Gastroesophageal sphincter (tissue), 4 donors: ENCODE data around the gene RPGR. TPM values are rescaled to one million over a fixed set of nuclear protein-coding genes. Genes with fewer than 3 reads are reported as not detected.

Experiments used
- ATAC-seq: fragments of 150-250 bp; one replicate; pipeline ENCODE4 v1.9.1; 2016; ENCODE audit warnings: mild to moderate bottlenecking, moderate library complexity
- H3K27ac ChIP-seq, 4 donors: fragments of 200-600 bp; sonication (generic) in 3 of 4; 1 replicate in 3 of 4; 2 replicates in 1 of 4; pipeline ENCODE4 v1.5.1; 2016 to 2019
- H3K27me3 ChIP-seq: fragments of 200-600 bp; sonication (generic); one replicate; pipeline ENCODE4 v1.5.1; 2019
- H3K36me3 ChIP-seq, 2 donors: fragments of 200-600 bp; sonication (generic); one replicate each; pipeline ENCODE4 v1.5.1; 2019; ENCODE audit warnings: control low read depth in 1 of 2
- H3K4me1 ChIP-seq, 3 donors: fragments of 200-600 bp; sonication (generic); 1 replicate in 2 of 3; 2 replicates in 1 of 3; pipeline ENCODE4 v1.5.1; 2016 to 2019; ENCODE audit warnings: control low read depth in 2 of 3
- H3K4me3 ChIP-seq, 2 donors: fragments of 200-600 bp; sonication (generic); one replicate each; pipeline ENCODE4 v1.5.1; 2019; ENCODE audit warnings: mild to moderate bottlenecking in 1 of 2, moderate library complexity in 1 of 2
- H3K9me3 ChIP-seq, 3 donors: fragments of 200-600 bp; sonication (generic); one replicate each; pipeline ENCODE4 v1.5.1; 2017 to 2019; ENCODE audit warnings: control low read depth in 2 of 3
- CTCF ChIP-seq, 4 experiments: fragments of 200-600 bp in 2 of 4; fragments of 450-650 bp in 2 of 4; sonication (generic) in 1 of 4; IDR thresholded peaks; one replicate each; pipeline ENCODE4 v1.5.1; 2017 to 2019; ENCODE audit warnings: antibody characterized with exemption in 4 of 4, mild to moderate bottlenecking in 2 of 4, moderate library complexity in 2 of 4
- EP300 ChIP-seq: sonication (generic); formaldehyde crosslinking; IDR thresholded peaks from one replicate; pipeline ENCODE4 v1.6.1; 2017; ENCODE audit warnings: antibody characterized with exemption, mild to moderate bottlenecking
- POLR2A ChIP-seq, 2 donors: fragments of 450-650 bp; IDR thresholded peaks; one replicate each; pipeline ENCODE4 v1.6.1; 2017; ENCODE audit warnings: antibody characterized with exemption in 2 of 2, mild to moderate bottlenecking in 2 of 2, moderate library complexity in 1 of 2
- POLR2AphosphoS5 ChIP-seq: sonication (generic); formaldehyde crosslinking; IDR thresholded peaks from one replicate; pipeline ENCODE4 v1.6.1; 2017; ENCODE audit warnings: antibody characterized with exemption
- WGBS, 2 donors: methylation state at CpG; one replicate each; pipeline ENCODE4 v1.1.5; 2018; ENCODE audit warnings: low coverage in 1 of 2; 5-methylcytosine and 5-hydroxymethylcytosine counted together
- total RNA-seq, 4 donors: library from RNA; depleted of rRNA; stranded (reverse); fragments of >200 nt; gene quantifications; one replicate each; pipeline ENCODE4 v1.1.0, GENCODE V29; 2016

The RPGR gene
- total RNA-seq, 4 donors from 2014 or later: 12.7 to 25.4 (median 20.0) TPM

- no peak overlapping the region for H3K4me3 ChIP-seq
- no peak for ATAC-seq
- no peaks in the 10 kb centered on the region for H3K27me3 ChIP-seq
- H3K4me1 ChIP-seq: no peaks in the 10 kb centered on the region
- no peak for TF ChIP-seq POLR2AphosphoS5
- no peak for TF ChIP-seq CTCF (IDR thresholded peaks at IDR 0.05)
- TF ChIP-seq POLR2A (IDR thresholded peaks at IDR 0.05): no peak
- TF ChIP-seq EP300: no peak
- 80% methylated on average over 1 of the region's 2 CpGs; no CpG with 5 or more reads in 1 of the 2 donors for WGBS, 2 donors
- H3K9me3 ChIP-seq: no peaks in the 10 kb centered on the region
- H3K36me3 ChIP-seq: no peaks in the 10 kb centered on the region
- no peak overlapping the region for H3K27ac ChIP-seq
Measured at GRCh38 chrX:38368774-38369173, 41.5 kb upstream of the RPGR start.

DNA sequence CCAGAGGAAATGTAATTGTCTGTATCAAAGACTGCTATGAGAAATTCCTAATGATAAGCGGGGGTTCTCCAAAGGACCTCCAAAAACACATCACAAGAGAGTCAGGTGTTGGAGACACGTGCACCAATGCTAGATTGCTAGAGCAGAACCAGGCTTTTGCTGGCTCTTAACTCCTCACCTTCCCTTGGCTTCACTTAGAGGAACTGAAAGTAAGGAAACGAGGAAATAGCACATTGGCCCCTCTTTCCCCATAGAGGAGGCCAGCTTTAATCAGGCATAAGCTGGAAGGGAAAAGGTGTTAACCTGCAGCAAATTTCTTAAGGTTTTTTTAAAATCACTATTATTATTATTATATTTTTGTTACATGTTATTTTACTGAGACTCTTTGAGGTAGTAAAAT lies 38.6 kb upstream of the RPGR start:
- no peaks in the 10 kb centered on the region for H3K9me3 ChIP-seq
- 46 to 66% methylated on average over 3 of the region's 3 CpGs for WGBS, 2 donors
- H3K4me3 ChIP-seq: no peak overlapping the region
- no peak overlapping the region for H3K27ac ChIP-seq
- ATAC-seq: no peak
- no peaks in the 10 kb centered on the region for H3K36me3 ChIP-seq
- H3K4me1 ChIP-seq: no peaks in the 10 kb centered on the region
- no peak for TF ChIP-seq POLR2AphosphoS5
- TF ChIP-seq POLR2A (IDR thresholded peaks at IDR 0.05): no peak
- no peak for TF ChIP-seq EP300
- TF ChIP-seq CTCF (IDR thresholded peaks at IDR 0.05): no peak
- no peaks in the 10 kb centered on the region for H3K27me3 ChIP-seq

DNA sequence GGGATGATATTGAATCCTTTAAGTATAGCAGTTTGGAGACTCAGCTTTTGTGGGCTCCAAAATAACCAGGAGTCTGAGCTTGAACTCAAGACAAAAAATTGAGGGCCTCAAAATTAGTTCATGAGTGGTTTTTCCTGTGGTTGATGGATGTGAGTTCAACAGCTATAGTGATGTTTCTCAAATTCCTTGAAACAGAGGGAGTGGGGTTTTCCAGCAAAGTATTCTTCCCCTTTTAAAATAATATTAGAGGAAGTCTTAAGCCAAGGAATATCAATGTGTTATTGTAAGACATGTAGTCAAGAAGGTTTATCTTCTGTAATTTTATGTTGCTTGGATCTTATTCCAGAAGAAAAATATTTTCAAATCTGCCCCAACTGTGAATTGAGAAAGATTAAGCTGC lies 35.7 kb upstream of the RPGR start:
- Histone ChIP-seq H3K27me3 (no peaks in the 10 kb centered on the region), H3K4me1 (no peaks in the 10 kb centered on the region), H3K36me3 (no peaks in the 10 kb centered on the region), H3K4me3 (no peak overlapping the region), H3K9me3 (no peaks in the 10 kb centered on the region), H3K27ac (no peak overlapping the region)
- no peak for TF ChIP-seq CTCF (IDR thresholded peaks at IDR 0.05)
- ATAC-seq: no peak

DNA sequence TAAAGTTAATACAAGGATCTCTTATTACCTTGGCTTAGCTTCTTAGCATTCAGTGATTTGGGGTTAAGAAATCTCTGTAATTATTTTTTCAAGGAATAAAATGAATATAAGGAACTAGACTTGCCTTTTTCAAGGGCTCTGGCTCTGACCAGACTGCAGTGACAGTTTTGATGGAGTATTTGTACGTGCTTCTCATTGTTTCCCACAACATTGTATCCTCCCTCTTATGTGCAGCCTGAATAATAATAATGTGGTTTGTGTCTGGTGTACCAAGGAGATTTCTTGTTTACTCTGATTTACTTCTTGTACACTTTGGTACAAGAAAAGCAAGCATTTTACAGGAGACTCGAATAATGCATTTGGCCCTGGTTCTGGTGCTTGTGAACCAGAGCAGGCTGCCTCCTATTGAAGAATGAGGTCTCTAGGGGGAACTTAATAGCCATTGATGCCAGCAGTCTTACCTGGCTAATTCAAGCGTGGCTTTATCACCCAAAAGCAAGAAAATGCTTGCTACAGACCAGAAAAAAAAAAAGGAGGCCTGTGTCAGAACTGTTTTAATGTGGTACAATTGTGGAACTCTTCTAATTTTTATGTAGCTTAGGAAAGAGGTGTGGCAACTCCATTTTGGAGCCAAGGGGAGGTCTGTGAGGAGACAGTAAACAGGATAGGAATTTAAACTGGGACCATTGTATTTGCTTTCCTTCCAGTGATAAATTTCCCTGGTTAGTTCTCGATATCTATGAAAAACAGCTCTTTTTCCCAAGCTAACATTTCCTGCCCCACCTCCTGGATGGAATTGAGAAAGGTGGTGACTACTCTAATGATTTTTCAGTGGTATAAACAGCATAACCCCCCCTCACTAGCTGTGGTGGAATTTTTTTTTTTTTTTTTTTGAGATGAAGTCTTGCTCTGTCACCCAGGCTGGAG lies 30.7 kb upstream of the RPGR start:
- no peaks in the 10 kb centered on the region for H3K36me3 ChIP-seq
- H3K4me1 ChIP-seq: no peaks in the 10 kb centered on the region
- no peak for TF ChIP-seq POLR2A (IDR thresholded peaks at IDR 0.05)
- no peak for TF ChIP-seq CTCF (IDR thresholded peaks at IDR 0.05)
- no peak for TF ChIP-seq EP300
- TF ChIP-seq POLR2AphosphoS5: no peak
- ATAC-seq: no peak
- 43 to 62% methylated on average over 3 of the region's 4 CpGs for WGBS, 2 donors
- H3K4me3 ChIP-seq: no peak overlapping the region
- no peaks in the 10 kb centered on the region for H3K9me3 ChIP-seq
- no peak overlapping the region for H3K27ac ChIP-seq
- no peaks in the 10 kb centered on the region for H3K27me3 ChIP-seq

- H3K27ac ChIP-seq: no peak overlapping the region
- no peak overlapping the region for H3K4me3 ChIP-seq
- H3K27me3 ChIP-seq: no peaks in the 10 kb centered on the region
- 83% methylated on average over 1 of the region's 8 CpGs; no CpG with 5 or more reads in 1 of the 2 donors for WGBS, 2 donors
- H3K4me1 ChIP-seq: no peaks in the 10 kb centered on the region
- no peaks in the 10 kb centered on the region for H3K36me3 ChIP-seq
- ATAC-seq: no peak
- no peak for TF ChIP-seq POLR2AphosphoS5
- TF ChIP-seq EP300: no peak
- no peak for TF ChIP-seq POLR2A (IDR thresholded peaks at IDR 0.05)
- TF ChIP-seq CTCF (IDR thresholded peaks at IDR 0.05): no peak
- no peaks in the 10 kb centered on the region for H3K9me3 ChIP-seq
Measured at GRCh38 chrX:38356401-38356800, 29.1 kb upstream of the RPGR start.
